HG02798 (cell line): ENCODE data around the gene CDH12.

Source experiments
- ATAC-seq: cut with Tn5 transposase; IDR thresholded peaks from one replicate; pipeline ENCODE4 v1.9.1; 2021; ENCODE audit warnings: mild to moderate bottlenecking; ENCODE audit not compliant: unreplicated experiment, poor library complexity

The CDH12 gene

DNA sequence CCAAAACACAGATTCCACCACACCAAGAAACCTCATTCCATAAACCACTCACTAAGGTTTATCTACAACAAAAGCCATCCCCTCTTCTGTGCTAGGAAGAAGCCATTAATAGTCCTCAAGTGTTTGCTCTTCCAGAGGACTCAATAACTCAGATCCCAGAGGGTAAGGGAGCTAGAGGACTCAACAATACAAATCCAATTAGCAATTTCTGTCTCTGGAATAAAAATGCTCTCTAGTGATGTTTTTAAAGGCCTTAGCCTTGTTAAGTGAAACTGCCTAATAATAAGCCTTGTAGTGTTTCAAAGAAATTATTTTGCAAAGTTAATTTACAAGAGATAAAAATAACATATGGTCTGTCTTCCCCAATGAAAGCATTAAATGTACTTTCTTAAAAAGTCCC, 942.4 kb downstream of the CDH12 start:
- ATAC-seq = no peak

DNA sequence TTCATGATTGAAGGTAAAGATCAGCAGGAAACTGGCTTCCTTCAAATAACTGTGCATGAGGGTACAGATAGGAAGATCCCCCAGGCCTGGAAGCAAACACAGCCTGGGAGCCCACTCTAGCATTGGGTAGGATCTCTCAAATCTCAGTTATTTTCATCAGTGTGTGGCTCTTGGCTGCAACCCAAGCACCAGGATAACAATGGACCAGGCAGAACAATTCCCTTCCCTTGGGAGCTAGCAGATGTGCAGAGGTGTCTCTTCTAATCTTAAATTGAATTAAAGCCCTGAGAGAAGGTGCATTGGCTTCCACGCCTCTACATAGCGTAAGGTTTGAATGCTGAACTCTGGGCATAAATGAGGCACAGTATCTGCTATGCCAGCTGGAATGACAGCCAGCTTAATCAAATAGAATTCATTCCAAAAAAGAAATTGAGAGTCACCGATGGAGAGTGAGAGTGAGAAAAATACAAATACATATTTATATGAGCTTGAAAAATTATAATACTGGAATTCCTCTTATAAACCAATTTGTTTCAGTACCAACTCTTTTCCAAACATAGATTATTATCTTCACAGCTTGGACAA, 957.3 kb downstream of the CDH12 start:
- no peak for ATAC-seq

DNA sequence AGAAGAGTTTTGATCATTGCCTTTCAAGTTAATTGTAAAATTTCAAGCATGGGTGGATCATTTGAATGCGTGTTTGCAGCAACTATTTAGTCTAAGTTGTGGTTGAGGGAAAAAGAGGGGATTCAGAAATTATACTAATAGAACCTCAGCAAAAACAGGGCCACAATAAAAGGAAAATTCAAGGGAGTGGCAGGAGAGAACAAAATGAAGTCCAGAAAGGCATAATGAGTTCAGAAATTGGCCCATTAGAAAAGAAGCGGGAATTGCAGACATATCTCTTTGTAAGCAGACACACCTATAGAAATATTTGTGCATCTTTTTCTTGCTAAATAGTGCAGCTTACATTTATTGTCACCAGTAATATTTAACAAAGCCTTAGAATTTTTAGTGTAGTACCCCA, 960.0 kb downstream of the CDH12 start:
- no peak for ATAC-seq

DNA sequence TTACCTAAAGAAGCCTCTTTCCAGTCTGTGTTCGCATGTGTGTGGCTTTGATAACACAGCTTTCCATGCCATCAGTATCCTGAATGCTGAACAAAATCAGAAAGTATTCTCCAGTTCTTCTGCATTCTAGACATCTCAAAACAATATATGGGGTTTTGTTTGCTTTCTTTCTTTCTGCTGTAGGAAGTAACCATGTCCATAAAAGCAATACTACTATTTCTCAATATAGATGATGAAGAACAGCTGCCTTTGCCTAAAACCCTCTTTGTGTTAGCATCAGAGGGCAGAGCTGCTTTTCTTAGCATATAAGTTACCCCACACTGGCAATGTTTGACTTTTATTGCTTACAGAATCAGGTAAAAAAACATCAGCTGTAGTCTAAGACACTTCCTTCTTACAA, 963.6 kb downstream of the CDH12 start:
- no peak for ATAC-seq

DNA sequence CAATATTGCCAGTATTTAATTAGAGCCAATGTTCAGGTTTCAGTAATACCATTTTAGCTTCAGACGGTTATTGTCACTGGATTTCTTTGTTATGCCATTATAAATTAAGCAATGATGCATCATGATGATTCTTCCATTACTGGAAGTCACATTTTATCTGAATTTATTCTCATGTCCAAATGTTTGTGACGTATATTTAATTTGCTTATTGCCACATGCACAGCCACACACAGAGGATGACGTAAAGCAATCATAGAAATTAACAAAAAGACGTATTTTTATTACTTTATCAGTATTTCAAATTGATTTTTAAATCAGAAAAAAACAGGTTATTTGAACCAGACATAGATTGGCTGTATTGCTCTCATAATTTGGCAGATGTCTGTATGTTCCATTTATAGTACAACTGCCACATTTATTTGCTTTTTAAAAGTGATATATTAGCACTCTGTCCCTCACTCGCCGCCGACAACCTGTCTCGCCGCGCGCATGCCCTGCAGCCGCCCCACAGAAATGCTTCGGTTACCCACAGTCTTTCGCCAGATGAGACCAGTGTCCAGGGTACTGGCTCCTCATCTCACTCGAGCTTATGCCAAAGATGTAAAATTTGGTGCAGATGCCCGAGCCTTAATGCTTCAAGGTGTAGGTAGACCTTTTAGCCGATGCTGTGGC, 970.9 kb downstream of the CDH12 start:
- no peak for ATAC-seq

DNA sequence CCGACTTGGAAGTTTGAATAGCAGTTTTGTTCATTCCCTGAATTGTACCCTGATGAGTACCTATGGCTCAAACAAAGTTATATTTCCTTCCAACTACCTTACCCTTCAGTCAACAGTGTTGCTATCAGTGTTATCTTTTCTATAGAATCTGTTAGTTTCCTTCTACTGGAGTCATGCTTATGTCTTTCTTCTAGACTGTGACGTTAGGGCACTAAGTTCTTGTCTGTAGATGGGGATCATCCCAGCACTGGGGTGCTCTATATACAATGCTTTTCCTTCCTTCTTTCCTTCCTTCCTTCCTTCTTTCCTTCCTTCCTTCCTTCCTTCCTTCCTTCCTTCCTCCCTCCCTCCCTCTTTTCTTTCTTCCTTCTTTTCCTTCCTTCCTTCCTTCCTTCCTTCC, 973.0 kb downstream of the CDH12 start:
- ATAC-seq = no peak

DNA sequence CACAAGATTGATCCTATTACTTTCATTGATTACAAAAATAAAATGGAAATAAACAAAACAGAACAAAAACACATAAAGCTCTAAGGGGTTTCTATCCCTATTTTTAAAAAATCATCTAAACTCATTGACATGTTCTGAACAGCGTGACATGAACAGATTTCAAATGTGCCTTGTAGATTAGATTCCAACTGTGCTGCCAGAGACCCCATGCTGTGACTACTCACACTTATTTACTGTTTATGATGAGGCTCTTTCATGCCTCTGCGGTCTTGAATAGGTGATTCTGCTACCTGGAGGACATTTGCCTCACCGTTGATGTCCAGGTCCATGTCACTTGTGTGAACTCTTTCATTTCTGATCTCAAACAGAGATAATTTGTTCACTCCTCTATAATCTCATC, 990.2 kb downstream of the CDH12 start:
- ATAC-seq = no peak

DNA sequence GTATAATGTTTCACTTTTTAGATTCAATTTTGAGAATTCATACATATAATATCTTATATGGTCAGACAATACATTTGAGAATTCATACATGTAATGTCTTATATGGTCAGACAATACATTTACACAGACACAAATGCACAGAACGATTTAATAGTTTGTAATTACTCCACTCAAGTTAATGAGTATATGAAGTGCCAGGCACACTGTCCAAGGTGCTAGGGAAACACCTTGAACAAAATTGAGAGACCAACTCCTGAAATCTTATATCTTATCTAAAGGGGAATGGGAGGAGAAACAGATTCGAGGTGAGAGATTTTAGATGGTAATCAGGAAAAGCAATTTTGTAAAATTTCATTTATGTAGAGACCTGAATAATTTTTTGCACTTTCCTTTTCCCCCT, 994.7 kb downstream of the CDH12 start:
- no peak for ATAC-seq

DNA sequence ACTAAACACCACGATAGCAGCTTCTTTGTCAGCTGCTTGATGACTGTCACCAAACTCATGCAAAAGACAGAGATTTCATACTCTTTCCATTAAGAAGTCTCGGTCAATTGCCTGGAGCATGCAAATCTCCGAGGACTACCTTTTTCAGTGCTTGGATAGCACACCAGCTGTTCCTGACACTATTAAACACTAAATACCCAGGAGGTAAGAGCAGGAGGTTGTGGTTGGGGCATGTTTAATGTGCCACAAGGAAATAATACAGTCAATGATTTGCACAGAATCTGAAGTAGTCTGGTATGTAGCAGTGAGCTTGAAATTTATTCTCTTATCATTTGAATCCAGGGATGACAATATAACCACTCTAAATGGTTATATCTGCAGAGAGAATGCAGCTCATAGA, 996.2 kb downstream of the CDH12 start:
- ATAC-seq = no peak

DNA sequence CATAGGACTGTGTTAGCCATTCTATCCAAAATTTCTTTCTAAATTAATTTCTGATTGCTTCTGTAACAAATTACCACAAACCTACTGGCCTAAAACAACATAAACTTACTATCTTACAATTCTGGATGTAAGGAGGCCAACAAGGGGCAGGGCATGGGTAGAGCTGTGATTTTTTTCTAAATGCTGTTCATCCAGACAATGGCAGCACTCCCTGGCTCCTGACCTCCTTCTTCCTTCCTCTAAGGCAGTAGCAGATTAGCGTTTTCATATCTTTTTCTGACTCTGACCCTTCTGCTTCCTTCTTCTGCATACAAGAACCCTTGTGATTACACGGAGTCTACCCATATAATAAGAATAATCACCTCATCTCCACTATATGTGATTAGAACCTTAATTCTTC, 1005.8 kb downstream of the CDH12 start:
- no peak for ATAC-seq

DNA sequence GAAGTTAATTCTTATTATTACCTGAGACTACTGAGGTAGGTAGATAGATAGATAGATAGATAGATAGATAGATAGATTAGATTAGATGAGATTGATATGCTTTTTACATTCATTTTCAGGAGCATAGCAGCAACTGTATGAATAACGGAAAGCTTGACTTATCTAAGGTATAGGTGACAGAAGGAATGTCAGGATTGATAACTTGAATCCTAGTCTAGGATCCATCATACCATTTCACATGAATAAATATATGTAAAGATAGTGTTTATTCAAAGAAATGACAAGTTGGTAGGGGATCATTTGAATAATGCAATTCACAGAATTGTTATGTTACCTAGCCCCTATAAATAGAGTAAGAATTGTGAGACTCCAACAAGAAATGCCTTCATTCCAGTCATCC, 1008.2 kb downstream of the CDH12 start:
- ATAC-seq = no peak

DNA sequence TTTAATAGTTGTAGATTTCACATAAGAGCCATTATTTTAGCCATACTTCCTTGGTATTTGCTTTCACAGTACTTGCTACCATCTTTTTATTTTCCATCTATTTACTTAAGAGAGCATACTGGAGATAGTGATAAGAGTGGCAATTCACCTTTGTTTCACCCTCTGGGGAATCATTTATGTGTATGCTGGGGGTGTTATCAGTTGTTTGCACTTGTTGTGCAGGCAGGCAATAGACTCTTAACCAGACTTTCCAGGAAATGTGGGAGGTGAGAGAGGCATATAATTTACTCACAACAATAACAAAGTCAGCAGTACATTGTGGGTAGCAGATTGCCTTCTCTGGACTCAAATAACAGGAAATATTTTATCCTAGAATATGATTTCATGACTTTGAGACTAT, 1018.3 kb downstream of the CDH12 start:
- no peak for ATAC-seq

DNA sequence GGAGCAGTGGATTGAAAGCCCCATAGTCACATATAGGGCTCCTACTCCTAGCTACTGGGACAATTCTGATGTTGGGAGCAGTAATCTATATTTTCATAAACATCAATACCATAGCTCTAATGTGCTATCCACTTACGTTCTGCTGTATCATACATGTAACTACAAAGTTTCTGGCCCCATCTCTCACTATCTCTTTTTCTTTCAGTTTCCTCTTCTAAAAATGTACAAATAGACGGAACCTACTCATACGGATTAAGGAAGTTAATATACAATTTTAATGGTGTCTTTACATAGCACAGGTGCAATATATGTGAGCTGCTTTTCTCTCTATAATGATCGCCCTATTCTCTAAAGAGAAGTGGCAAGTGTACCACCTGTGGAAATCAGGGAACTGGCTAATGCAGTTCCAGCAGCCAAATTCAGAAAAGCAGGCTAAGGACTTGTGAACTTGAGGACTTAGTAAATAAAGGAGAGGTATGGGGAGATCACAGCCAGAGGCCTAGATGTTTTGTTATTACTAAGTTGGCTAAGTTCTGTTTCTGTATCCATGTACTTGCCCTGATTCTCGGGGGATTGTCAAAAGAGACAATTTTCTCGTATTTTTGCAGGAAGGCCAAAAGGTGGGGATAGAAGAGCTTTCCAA, 1021.9 kb downstream of the CDH12 start:
- ATAC-seq = peak; percentile 77

DNA sequence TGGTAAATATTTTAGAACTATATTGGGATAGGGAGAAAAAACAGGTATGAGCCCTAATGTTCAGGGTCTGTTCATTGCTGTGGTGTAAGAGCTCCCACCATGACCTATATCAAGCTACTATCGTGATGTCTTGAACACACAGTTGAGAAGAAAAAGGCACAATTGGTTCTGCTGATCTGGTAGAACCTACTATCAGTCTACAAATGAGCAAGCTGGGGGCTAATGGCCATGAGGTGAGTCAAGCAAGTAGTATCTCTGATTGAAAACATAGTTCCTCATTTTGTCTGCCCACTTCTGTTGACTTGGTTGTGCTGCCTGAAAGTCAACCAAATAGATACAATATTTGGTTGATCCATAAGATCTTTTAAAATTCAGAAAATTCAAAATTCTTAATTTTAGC, 1026.3 kb downstream of the CDH12 start:
- ATAC-seq = no peak

DNA sequence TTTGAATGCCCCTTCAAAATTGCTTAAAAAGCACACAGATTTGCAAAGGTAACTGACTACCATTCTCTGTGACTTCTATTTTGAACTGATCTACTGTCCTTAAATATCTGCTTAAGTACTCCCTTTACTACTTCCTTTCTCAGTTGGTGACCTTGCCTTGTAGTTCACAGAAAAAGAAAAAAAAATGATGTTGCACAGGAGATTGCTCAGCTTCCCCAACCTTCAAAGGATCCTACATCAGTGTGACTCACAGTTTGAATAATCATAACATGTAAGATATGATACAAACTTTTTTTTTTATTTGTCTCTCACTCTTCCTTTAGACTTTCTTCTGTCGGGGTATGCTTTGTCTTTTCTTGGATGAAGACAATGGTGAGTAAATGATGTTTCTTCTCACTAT, 1029.6 kb downstream of the CDH12 start:
- ATAC-seq = no peak

DNA sequence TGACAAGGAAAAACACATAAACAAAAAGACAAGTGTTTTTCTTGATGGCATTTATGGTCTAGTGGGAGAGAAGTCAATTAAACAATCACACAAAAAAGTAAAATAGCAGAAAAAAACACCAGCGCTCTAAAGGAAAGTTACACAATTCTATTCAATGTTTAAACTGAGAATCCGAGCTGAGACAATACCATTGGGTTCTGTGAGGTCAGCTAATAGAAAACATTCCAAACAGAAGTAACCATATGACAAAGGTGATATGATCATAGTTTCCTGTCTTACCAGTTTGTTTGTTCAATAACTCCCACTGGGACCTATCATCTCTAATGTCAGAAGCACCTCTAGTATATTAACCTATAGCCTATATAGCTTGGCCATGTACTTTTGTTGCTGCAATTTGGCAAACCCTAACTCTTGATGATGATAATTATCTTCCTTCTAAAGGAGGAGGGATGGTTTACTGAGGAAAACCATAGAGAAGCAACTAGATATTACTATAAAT, 1030.0 kb downstream of the CDH12 start:
- no peak for ATAC-seq

DNA sequence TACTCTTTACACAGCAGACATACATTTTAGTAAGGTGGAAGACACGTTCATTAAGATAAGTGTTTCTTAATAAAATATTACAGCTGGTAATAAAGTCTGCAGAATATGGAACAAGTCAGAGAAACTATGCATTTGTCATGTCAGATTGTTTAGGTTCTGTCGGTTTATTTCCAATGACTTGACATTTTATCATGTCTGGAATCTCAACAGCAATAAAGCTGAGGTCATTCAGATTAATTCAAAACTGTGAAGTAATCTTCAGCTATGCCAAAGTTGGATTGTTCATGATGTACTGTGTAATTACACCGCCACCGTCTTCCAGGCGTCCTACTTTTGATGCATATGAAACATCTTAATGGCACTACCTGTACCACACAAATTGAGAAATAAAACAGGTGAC, 1032.6 kb downstream of the CDH12 start:
- ATAC-seq = no peak

DNA sequence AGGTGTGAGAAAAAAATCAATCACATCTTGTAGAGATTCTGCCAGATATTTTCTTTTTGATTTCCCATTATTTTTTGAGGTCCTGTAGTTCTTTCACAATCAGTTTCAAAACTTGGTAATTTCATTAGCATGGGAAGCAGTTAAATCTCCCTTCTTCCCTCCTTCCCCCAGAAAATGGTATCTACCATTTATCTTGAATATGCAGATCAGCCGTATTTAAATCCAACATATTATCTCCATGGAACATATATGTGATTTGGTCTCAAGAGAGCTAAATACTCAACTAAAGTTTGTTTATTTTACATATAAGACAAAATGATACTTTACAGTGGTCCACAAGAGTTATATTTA, 1034.8 kb downstream of the CDH12 start:
- no peak for ATAC-seq

DNA sequence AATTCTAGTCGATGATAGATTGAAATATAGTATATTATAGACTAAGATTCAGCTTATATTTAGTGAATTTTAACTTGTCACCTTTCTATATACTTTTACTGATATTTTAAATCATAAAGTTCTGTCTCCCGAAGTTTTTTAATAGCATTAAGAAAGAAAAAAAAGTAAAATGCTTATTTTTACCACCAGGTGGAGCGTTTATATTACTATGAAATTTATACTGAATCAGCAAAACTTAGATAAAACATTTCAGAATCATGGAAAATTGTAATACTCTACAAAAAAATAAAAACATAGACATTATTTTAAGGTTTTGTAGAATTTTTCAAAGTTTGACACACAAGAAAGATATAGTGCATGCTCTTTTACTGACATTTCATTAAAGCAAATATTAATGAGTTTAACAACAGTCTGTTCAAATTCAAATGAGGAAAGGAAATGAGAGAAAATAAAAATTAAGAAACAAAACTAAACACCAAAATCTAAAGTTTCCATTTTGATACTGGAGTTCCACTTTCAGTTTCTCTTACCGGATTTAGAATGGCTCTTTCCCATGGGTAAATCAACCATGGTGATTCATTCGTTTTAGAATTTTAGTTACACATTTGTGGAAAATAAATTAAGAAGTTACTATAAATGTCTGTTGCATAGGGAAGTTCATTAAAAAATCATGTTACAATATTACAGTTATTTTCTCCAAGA, 1035.3 kb downstream of the CDH12 start:
- no peak for ATAC-seq

DNA sequence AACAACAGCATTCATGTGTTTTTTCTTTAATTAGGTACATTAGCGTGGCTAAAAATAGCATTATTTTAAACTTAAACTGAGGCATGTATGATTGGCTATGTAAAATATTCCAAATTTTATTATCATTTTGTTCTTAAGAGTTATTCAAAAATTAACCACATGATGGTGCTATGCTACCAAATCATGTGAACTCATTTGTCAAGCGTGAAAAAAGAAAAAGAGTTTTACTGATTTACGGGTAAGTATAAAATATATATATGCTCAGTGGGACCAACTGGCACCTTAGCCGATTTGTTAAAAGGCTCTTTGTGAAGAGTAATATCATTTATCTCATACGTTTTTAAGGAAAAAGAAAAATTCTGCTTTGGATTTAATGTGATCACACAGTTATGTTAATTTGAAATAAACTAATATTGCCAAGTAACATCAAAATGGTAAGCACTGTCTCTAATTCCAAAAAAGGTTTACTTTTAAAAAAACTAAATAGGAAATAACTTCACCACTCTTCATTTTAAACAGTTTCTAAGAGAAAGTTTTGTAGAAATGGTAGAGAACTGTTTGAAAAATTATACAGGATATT, 1042.3 kb downstream of the CDH12 start:
- no peak for ATAC-seq

DNA sequence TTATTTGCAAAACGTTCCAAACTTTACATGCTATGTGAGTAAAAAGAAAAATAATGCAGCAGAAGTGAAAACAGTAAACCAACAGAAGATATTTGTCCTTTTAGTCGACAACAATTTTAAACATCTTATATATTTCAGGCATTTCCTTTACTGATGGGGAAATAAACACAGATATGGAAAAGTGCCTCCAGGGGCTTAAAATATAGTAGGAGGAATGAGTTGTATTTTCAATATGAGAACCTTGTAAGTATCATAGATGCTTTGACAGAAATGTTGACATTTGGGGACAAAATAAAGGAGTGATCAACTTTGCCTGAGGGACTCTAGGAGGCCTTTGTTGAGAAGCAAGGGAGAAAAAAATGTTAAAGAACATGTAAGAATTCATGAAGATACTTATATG, 1043.5 kb downstream of the CDH12 start:
- no peak for ATAC-seq
